GM06990 (cell line): ENCODE results near the gene IMPG2.

ENCODE experiments used
- DNase-seq: peaks from one replicate; pipeline ENCODE4 v3.0.0-alpha.2; 2011; ENCODE audit not compliant: insufficient read length; ENCODE audit errors: extremely low read depth
- H3K27me3 ChIP-seq: replicated peaks from 2 replicates; pipeline ENCODE4 v1.6.0; 2011; ENCODE audit warnings: low read length; ENCODE audit not compliant: control insufficient read depth, insufficient read depth
- H3K36me3 ChIP-seq: 2 replicates; pipeline ENCODE4 v1.5.1; 2011; ENCODE audit warnings: low read length; ENCODE audit not compliant: control insufficient read depth, insufficient read depth
- H3K4me3 ChIP-seq: replicated peaks from 2 replicates; pipeline ENCODE4 v1.5.1; 2011; ENCODE audit warnings: low read depth, mild to moderate bottlenecking, control low read depth, low read length
- TF ChIP-seq, protein P1 (sequence below): IDR thresholded peaks from 2 replicates; pipeline ENCODE4 v1.5.1; 2011; ENCODE audit warnings: low read length, control low read depth, mild to moderate bottlenecking, inconsistent platforms; ENCODE audit not compliant: insufficient read depth, poor library complexity, severe bottlenecking

IMPG2 gene

DNA sequence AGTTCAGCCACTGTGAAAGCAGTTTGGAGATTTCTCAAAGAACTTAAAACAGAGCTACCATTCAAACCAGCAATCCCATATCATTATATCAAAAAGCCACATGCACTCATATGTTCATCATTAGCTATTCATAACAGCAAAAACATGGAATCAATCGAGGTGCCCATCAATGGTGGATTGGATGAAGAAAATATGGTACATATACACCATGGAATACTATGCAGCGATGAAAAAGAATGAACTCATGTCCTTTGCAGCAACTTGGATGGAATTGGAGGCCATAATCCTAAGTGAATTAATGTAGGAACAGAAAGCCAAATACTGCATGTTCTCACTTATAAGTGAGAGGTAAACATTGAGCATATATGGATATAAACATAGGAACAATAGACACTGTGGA lies 32.1 kb downstream of the IMPG2 start:
- no peak for DNase-seq

DNA sequence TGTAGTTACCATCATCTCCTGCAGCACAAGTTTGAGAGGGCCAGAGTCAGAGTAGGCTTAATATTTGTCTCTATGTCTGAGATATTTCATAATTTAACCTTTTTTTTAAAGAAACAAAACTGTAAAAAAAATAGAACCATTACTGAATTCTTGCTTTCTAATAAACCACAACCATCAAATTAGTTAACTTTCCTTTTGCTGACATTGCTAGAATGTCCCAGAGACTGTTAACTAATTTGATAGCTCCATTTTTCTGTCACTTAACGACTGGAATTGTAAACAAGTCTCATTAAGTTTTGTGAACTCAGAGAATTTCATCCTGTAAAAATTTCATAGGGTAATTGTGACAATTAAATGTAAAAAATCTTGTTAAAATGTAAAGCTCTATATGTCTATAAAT lies 35.6 kb downstream of the IMPG2 start:
- Histone ChIP-seq H3K36me3 (no peaks in the 10 kb centered on the region), H3K27me3 (no peaks in the 10 kb centered on the region), H3K4me3 (no peak overlapping the region)
- TF ChIP-seq, protein P1, sequence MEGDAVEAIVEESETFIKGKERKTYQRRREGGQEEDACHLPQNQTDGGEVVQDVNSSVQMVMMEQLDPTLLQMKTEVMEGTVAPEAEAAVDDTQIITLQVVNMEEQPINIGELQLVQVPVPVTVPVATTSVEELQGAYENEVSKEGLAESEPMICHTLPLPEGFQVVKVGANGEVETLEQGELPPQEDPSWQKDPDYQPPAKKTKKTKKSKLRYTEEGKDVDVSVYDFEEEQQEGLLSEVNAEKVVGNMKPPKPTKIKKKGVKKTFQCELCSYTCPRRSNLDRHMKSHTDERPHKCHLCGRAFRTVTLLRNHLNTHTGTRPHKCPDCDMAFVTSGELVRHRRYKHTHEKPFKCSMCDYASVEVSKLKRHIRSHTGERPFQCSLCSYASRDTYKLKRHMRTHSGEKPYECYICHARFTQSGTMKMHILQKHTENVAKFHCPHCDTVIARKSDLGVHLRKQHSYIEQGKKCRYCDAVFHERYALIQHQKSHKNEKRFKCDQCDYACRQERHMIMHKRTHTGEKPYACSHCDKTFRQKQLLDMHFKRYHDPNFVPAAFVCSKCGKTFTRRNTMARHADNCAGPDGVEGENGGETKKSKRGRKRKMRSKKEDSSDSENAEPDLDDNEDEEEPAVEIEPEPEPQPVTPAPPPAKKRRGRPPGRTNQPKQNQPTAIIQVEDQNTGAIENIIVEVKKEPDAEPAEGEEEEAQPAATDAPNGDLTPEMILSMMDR, result no peak
- DNase-seq, result no peak

More for the DNA sequence above, 32.1 kb downstream of the IMPG2 start:
- Histone ChIP-seq H3K36me3 (no peaks in the 10 kb centered on the region), H3K27me3 (no peaks in the 10 kb centered on the region), H3K4me3 (no peak overlapping the region)
- TF ChIP-seq, protein P1, result no peak

DNA sequence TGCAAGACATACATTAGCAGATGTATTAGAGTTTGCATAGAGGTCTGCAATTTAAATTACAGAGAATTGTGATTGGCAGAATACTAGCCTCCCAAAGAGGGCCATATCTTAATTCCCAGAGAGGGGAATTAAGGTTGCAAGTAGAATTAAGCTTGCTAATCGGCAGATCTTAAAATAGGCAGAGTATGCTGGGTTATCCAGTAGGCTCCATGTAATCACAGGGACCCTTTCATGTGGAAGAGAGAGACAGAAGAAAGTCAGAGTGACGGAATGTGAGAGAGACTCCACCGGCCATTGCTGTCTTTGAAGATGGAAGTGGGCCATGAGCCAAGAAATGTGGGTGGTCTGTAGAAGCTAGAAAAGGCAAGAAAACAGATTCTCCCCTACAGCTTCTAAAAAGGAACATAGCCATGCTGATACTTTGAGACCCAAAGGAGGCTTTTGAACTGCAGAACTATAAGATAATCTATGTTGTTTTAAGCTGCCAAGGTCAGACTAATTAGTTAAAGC lies 38.8 kb downstream of the IMPG2 start:
- TF ChIP-seq, protein P1, result no peak
- Histone ChIP-seq H3K4me3 (no peak overlapping the region), H3K27me3 (no peaks in the 10 kb centered on the region), H3K36me3 (no peaks in the 10 kb centered on the region)
- DNase-seq, result no peak

DNA sequence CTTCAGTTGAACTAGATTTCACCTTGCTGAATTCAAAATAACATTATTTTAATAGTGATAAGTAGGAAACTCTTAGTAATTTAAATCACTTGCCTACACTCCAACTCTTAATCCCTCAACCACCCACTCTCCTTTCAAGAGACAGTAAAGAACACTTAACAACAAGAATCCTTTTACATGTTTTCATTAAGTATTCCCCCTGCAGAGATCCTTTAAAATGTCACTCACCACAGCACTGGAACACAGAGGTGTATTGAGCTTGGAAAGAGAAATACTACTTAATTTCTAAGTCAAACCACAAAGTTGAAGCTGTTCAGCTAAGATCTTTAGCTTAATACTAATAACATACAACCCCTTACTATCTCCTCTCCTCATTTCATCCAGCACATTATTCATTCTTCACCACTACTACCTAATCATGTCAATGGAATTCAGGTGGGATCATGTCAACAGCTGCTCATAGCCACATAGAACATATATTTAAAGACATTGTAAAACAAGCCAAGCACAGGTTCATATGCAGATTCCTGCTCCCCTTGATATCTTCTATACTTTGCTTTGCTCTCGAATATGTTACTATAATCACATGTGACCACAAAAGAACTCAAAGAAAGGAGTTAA lies 40.5 kb downstream of the IMPG2 start:
- TF ChIP-seq, protein P1, result no peak
- Histone ChIP-seq H3K36me3 (no peaks in the 10 kb centered on the region), H3K4me3 (no peak overlapping the region), H3K27me3 (no peaks in the 10 kb centered on the region)
- no peak for DNase-seq

DNA sequence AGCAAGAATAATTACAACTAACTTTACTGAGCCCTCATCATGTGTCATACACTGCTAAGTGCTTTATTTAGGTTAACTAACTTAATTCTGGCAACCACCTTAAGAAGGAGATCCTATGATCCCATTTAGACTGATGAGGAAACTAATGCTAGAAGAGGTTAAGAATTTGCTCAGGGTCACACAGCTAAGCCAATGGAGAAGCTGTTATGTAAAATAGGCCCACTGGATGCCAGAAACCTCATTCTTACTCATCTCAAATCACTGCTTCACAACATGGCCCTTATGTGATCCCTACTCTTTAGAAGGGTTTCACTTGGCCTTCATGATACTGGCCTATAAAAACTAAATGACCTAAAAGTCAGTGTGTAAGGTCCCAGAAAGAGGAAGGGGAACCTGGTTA lies 41.2 kb downstream of the IMPG2 start:
- no peaks in the 10 kb centered on the region for H3K36me3 ChIP-seq
- TF ChIP-seq, protein P1, result no peak
- H3K27me3 ChIP-seq, result no peaks in the 10 kb centered on the region
- H3K4me3 ChIP-seq, result no peak overlapping the region
- DNase-seq, result no peak

DNA sequence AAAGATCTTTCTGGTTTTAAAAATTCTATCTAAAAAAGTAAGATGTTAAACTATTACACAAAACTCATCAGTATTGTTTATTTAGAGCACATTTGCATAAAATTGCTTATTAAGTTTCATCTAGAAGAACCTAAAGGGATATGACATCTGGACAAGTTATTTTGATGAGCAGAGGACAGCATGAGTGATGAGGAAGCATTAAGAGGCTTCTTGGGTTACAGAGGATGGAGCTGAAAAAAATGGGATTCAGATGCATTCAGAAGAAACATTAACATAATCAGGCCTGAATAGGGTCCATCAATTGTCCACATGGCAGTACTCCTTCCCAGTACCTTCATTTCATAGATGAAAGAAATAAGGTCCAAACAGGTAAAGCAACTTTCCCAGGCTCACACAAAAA lies 41.6 kb downstream of the IMPG2 start:
- no peak for DNase-seq
- Histone ChIP-seq H3K27me3 (no peaks in the 10 kb centered on the region), H3K4me3 (no peak overlapping the region), H3K36me3 (no peaks in the 10 kb centered on the region)
- TF ChIP-seq, protein P1, result no peak
